ENCODE data around the gene PSG1. TPM values are rescaled to one million over a fixed set of nuclear protein-coding genes. Genes with fewer than 3 reads are reported as not detected.

The PSG1 gene
- total RNA-seq, 1 donor from 2014 or later = not detected

- Mint-ChIP-seq H3K27ac (ENCODE audit: unreplicated experiment) (no peak overlapping the region), H3K9me3 (ENCODE audit: unreplicated experiment) (peaks cover 40% of the 10 kb centered on the region), H3K36me3 (ENCODE audit: unreplicated experiment) (peaks cover 2% of the 10 kb centered on the region), H3K4me3 (ENCODE audit: unreplicated experiment) (no peak overlapping the region), H3K4me1 (ENCODE audit: unreplicated experiment) (peaks cover 2% of the 10 kb centered on the region), H3K27me3 (ENCODE audit: unreplicated experiment) (no peaks in the 10 kb centered on the region)
- TF ChIP-seq CTCF (IDR thresholded peaks at IDR 0.05) = no peak
- no peak for DNase-seq (ENCODE audit: extremely low spot score, unreplicated experiment)
Observed at GRCh38 chr19:42816894-42817293, 62.6 kb downstream of the PSG1 start.

Other genes with a start within 250 kb of the PSG1 start
- not detected in 2 replicates for gene PSG3, start 139.2 kb downstream of the PSG1 start, total RNA-seq
- not detected in 2 replicates for gene PSG8, start 114.0 kb downstream of the PSG1 start, total RNA-seq
- gene PSG6, start 38.2 kb upstream of the PSG1 start, total RNA-seq = not detected in 2 replicates
- gene PSG7, start 57.5 kb upstream of the PSG1 start, total RNA-seq = not detected in 2 replicates
- not detected in 2 replicates for gene PSG11, start 146.8 kb upstream of the PSG1 start, total RNA-seq
- not detected in 2 replicates for gene PSG2, start 203.0 kb upstream of the PSG1 start, total RNA-seq